ENCODE measurements around the gene KCNQ1. TPM values are rescaled to one million over a fixed set of nuclear protein-coding genes. Genes with fewer than 3 reads are reported as not detected.
A peak's percentile ranks its signal among the peaks of the same experiment; 100 is the strongest.

The KCNQ1 gene
- total RNA-seq, 2 experiments from 2014 or later = 10.7 to 10.8 TPM

GRCh38 chr11:2523821-2524391 lies 79.1 kb downstream of the KCNQ1 start:
- H3K4me3 Mint-ChIP-seq = no peak overlapping the region
- intact Hi-C loops (cut with micrococcal nuclease) = loop anchor here (10.0 kb wide), 1 partner anchor 329 kb away; no protein-coding TSS in a partner anchor
- H3K9me3 Mint-ChIP-seq = no peaks in the 10 kb centered on the region
- H3K36me3 Mint-ChIP-seq = no peaks in the 10 kb centered on the region
- peaks cover 19% of the 10 kb centered on the region for H3K4me1 Mint-ChIP-seq (ENCODE audit: low read depth)
- peak; percentile 5 for DNase-seq
- ChIA-PET POLR2A (no interaction called here), CTCF (interaction anchor here (3.0 kb wide), 1 partner anchor 9 kb away, joined by 12 read pairs; no protein-coding TSS in a partner anchor)
- no peak overlapping the region for H3K27ac Mint-ChIP-seq
- H3K27me3 Mint-ChIP-seq = no peaks in the 10 kb centered on the region

- POLR2A ChIA-PET = no interaction called here
- DNase-seq = peak; percentile 4
- no peaks in the 10 kb centered on the region for H3K27me3 Mint-ChIP-seq
These were observed 79.8 kb downstream of the KCNQ1 start for GRCh38 chr11:2524446-2525165.

GRCh38 chr11:2525166-2525861 lies 80.5 kb downstream of the KCNQ1 start:
- Mint-ChIP-seq H3K27ac (no peak overlapping the region), H3K36me3 (no peaks in the 10 kb centered on the region), H3K27me3 (no peaks in the 10 kb centered on the region), H3K4me3 (no peak overlapping the region), H3K4me1 (ENCODE audit: low read depth) (peaks cover 19% of the 10 kb centered on the region), H3K9me3 (no peaks in the 10 kb centered on the region)
- CTCF ChIA-PET = interaction anchor here (0.6 kb wide), 1 partner anchor 38 kb away, joined by 3 read pairs; no protein-coding TSS in a partner anchor
- POLR2A ChIA-PET = no interaction called here
- intact Hi-C loops (cut with micrococcal nuclease) = loop anchor here (10.0 kb wide), 1 partner anchor 331 kb away; no protein-coding TSS in a partner anchor
- DNase-seq = peak; percentile 7

More at GRCh38 chr11:2524446-2525165, 79.8 kb downstream of the KCNQ1 start:
- Mint-ChIP-seq H3K27ac (no peak overlapping the region), H3K36me3 (no peaks in the 10 kb centered on the region), H3K4me1 (ENCODE audit: low read depth) (peaks cover 19% of the 10 kb centered on the region), H3K9me3 (no peaks in the 10 kb centered on the region), H3K4me3 (no peak overlapping the region)
- intact Hi-C loops (cut with micrococcal nuclease) = loop anchor here (10.0 kb wide), 1 partner anchor 330 kb away; no protein-coding TSS in a partner anchor
- CTCF ChIA-PET = interaction anchor here (0.6 kb wide), 1 partner anchor 38 kb away, joined by 3 read pairs; no protein-coding TSS in a partner anchor

GRCh38 chr11:2525941-2526807 lies 81.4 kb downstream of the KCNQ1 start:
- Mint-ChIP-seq H3K9me3 (no peaks in the 10 kb centered on the region), H3K4me1 (ENCODE audit: low read depth) (peaks cover 19% of the 10 kb centered on the region), H3K36me3 (no peaks in the 10 kb centered on the region), H3K27ac (no peak overlapping the region), H3K4me3 (no peak overlapping the region), H3K27me3 (no peaks in the 10 kb centered on the region)
- intact Hi-C loops (cut with micrococcal nuclease) = loop anchor here (10.0 kb wide), 1 partner anchor 331 kb away; no protein-coding TSS in a partner anchor
- no peak for DNase-seq
- ChIA-PET CTCF (interaction anchor here (1.0 kb wide), 1 partner anchor 566 kb away, joined by 3 read pairs; no protein-coding TSS in a partner anchor), POLR2A (no interaction called here)

GRCh38 chr11:2526808-2527381 lies 82.1 kb downstream of the KCNQ1 start:
- no peaks in the 10 kb centered on the region for H3K9me3 Mint-ChIP-seq
- no peaks in the 10 kb centered on the region for H3K36me3 Mint-ChIP-seq
- intact Hi-C loops (cut with micrococcal nuclease) = loop anchor here (10.0 kb wide), 1 partner anchor 332 kb away; no protein-coding TSS in a partner anchor
- no peak overlapping the region for H3K27ac Mint-ChIP-seq
- POLR2A ChIA-PET = no interaction called here
- no peaks in the 10 kb centered on the region for H3K27me3 Mint-ChIP-seq
- no peak overlapping the region for H3K4me3 Mint-ChIP-seq
- CTCF ChIA-PET = interaction anchor here (1.0 to 2.8 kb wide), 3 partner anchors 99 to 565 kb away, joined by 3 to 11 read pairs (median 5); no protein-coding TSS in a partner anchor
- DNase-seq = no peak
- peaks cover 19% of the 10 kb centered on the region for H3K4me1 Mint-ChIP-seq (ENCODE audit: low read depth)

- DNase-seq = no peak
- no peaks in the 10 kb centered on the region for H3K9me3 Mint-ChIP-seq
- POLR2A ChIA-PET = no interaction called here
- H3K4me1 Mint-ChIP-seq (ENCODE audit: low read depth) = peaks cover 24% of the 10 kb centered on the region
- no peak overlapping the region for H3K27ac Mint-ChIP-seq
- no peak overlapping the region for H3K4me3 Mint-ChIP-seq
- intact Hi-C loops (cut with micrococcal nuclease) = loop anchor here (10.0 kb wide), 1 partner anchor 333 kb away; no protein-coding TSS in a partner anchor
- CTCF ChIA-PET = interaction anchor here (2.2 to 2.8 kb wide), 2 partner anchors 100 to 361 kb away, joined by 5 to 11 read pairs; no protein-coding TSS in a partner anchor
- H3K27me3 Mint-ChIP-seq = no peaks in the 10 kb centered on the region
- no peaks in the 10 kb centered on the region for H3K36me3 Mint-ChIP-seq
These were observed 82.9 kb downstream of the KCNQ1 start for GRCh38 chr11:2527621-2528291.

GRCh38 chr11:2528301-2529050 lies 83.7 kb downstream of the KCNQ1 start:
- POLR2A ChIA-PET = no interaction called here
- intact Hi-C loops (cut with micrococcal nuclease) = loop anchor here (10.0 kb wide), 1 partner anchor 334 kb away; no protein-coding TSS in a partner anchor
- CTCF ChIA-PET = interaction anchor here (2.2 to 2.8 kb wide), 2 partner anchors 101 to 360 kb away, joined by 5 to 11 read pairs; no protein-coding TSS in a partner anchor

GRCh38 chr11:2529173-2529572 lies 84.4 kb downstream of the KCNQ1 start:
- no peaks in the 10 kb centered on the region for H3K36me3 Mint-ChIP-seq
- CTCF ChIA-PET = interaction anchor here (2.2 to 9.5 kb wide), 3 partner anchors 102 to 359 kb away, joined by 5 to 532 read pairs (median 11); partner anchors contain the start of gene CDKN1C
- POLR2A ChIA-PET = no interaction called here

More at GRCh38 chr11:2528301-2529050, 83.7 kb downstream of the KCNQ1 start:
- Mint-ChIP-seq H3K9me3 (no peaks in the 10 kb centered on the region), H3K36me3 (no peaks in the 10 kb centered on the region), H3K4me3 (no peak overlapping the region), H3K27me3 (no peaks in the 10 kb centered on the region), H3K27ac (no peak overlapping the region), H3K4me1 (ENCODE audit: low read depth) (peaks cover 30% of the 10 kb centered on the region)
- DNase-seq = no peak

GRCh38 chr11:2529636-2530035 lies 84.8 kb downstream of the KCNQ1 start:
- no peaks in the 10 kb centered on the region for H3K27me3 Mint-ChIP-seq
- POLR2A ChIA-PET = no interaction called here
- intact Hi-C loops (cut with micrococcal nuclease) = loop anchor here (5.0 to 10.0 kb wide), 4 partner anchors 82 to 563 kb away; partner anchors contain the start of gene KCNQ1
- peaks cover 29% of the 10 kb centered on the region for H3K4me1 Mint-ChIP-seq (ENCODE audit: low read depth)
- H3K4me3 Mint-ChIP-seq = no peak overlapping the region
- no peak for DNase-seq
- H3K9me3 Mint-ChIP-seq = no peaks in the 10 kb centered on the region
- H3K27ac Mint-ChIP-seq = no peak overlapping the region
- CTCF ChIA-PET = interaction anchor here (2.8 to 9.5 kb wide), 2 partner anchors 102 to 358 kb away, joined by 11 to 532 read pairs; partner anchors contain the start of gene CDKN1C
- H3K36me3 Mint-ChIP-seq = no peaks in the 10 kb centered on the region

More at GRCh38 chr11:2529173-2529572, 84.4 kb downstream of the KCNQ1 start:
- no peak for DNase-seq
- Mint-ChIP-seq H3K27me3 (no peaks in the 10 kb centered on the region), H3K9me3 (no peaks in the 10 kb centered on the region), H3K27ac (no peak overlapping the region), H3K4me3 (no peak overlapping the region), H3K4me1 (ENCODE audit: low read depth) (peaks cover 30% of the 10 kb centered on the region)
- intact Hi-C loops (cut with micrococcal nuclease) = loop anchor here (10.0 kb wide), 1 partner anchor 334 kb away; no protein-coding TSS in a partner anchor

Data from activated CD4-positive, alpha-beta memory T cell treated with anti-CD3 and anti-CD28 coated beads for 36 hours (primary cell).